ENCODE results near the gene GET4. TPM values are rescaled to one million over a fixed set of nuclear protein-coding genes. Genes with fewer than 3 reads are reported as not detected.
"Not testable (repeated sequence)": the region's sequence is repeated elsewhere in the genome, so short reads cannot be mapped to it uniquely, and the experiment has no call there.

GET4 gene
- total RNA-seq, 1 experiment from 2014 or later, result 50.2 TPM

GRCh38 chr7:926061-927030, 50.0 kb downstream of the GET4 start:
- no peak for DNase-seq (ENCODE audit: low read depth)

- DNase-seq (ENCODE audit: low read depth), result no peak
Measured at GRCh38 chr7:927031-927671, 50.8 kb downstream of the GET4 start.

DNA sequence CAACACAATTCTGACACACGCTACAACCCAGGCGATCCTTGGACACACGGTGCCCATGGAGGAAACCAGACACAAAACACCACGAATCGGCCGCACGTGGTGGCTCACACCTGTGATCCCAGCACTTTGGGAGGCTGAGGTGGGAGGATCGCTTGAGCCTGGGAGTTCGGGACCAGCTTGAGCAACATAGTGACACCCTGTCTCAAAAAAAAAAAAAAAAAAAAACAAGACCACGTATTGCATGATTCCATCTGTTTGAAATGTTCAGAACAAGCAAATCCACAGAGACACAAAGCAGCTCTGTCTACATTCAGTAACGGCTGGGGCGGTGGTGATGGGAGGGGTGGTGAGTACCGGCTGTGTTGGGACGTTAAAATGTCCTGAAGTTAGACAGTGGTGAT, 53.0 kb downstream of the GET4 start:
- DNase-seq (ENCODE audit: low read depth), result no peak

- no peak for DNase-seq (ENCODE audit: low read depth)
Measured at GRCh38 chr7:930975-931758, 54.8 kb downstream of the GET4 start.

GRCh38 chr7:931871-932650, 55.7 kb downstream of the GET4 start:
- no peak for DNase-seq (ENCODE audit: low read depth)

- no peak for DNase-seq (ENCODE audit: low read depth)
Measured at GRCh38 chr7:932651-932975, 56.3 kb downstream of the GET4 start.

DNA sequence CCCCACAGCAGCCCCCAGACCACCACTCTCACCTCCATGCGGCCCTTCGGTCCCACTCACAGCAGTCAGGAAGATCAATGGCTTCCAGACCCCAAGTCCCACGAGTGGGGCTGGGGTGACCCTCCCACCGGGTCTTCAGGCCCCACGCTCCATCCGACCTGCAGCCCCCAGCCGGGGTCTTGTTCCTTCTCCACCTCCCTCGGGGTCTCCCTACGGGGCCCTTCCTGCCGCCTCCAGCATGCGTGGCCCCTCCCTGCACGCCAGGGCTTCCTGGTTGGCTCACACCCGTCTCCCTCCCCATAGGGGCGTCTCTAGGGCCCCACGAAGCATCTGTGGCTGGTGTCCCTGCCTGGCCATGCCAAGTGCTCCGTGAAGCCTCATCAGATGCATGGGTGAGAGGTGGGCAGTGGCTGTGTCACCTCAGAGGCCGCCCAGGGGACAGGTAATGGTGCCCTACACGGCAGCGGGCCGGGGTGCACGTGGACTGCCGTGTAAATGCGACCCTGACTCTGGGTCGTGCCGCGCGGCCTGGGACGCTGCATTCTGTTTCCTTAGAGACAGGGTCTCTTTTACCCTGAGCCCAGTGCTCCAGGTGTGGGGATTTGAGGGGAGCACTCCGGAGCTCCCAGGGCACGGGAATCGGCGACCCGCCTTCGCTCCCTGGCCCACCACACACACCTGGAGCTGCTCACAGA, 58.3 kb downstream of the GET4 start:
- no peak for DNase-seq (ENCODE audit: low read depth)

- no peak for DNase-seq (ENCODE audit: low read depth)
Measured at GRCh38 chr7:935164-935873, 59.0 kb downstream of the GET4 start.

DNA sequence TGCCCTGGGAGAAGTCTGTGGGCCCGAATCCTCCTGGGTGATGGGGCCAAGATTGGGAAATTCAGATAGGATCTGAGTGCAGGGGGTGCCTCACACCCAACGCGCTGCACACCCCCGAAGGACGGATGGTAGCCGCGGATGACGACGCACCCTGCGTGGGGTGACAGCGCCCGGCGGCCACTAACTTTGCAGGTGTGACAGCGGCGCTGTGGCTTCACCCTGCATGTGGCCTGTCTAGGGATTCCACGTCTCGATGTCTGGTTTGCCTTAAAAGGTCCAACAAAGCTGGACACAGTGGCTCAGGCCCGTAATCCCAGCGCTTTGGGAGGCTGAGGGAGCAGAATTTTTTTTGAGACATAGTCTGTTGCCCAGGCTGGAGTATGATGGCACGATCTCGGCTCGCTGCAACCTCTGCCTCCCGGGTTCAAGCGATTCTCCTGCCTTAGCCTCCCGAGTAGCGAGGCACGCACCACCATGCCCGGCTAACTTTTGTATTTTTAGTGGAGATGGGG, 59.6 kb downstream of the GET4 start:
- DNase-seq (ENCODE audit: low read depth), result no peak

GRCh38 chr7:936386-937054, 60.2 kb downstream of the GET4 start:
- peak; percentile 89 for DNase-seq (ENCODE audit: low read depth)

- no peak for DNase-seq (ENCODE audit: low read depth)
Measured at GRCh38 chr7:937856-938484, 61.6 kb downstream of the GET4 start.

GRCh38 chr7:938546-939185, 62.3 kb downstream of the GET4 start:
- no peak for DNase-seq (ENCODE audit: low read depth)

DNA sequence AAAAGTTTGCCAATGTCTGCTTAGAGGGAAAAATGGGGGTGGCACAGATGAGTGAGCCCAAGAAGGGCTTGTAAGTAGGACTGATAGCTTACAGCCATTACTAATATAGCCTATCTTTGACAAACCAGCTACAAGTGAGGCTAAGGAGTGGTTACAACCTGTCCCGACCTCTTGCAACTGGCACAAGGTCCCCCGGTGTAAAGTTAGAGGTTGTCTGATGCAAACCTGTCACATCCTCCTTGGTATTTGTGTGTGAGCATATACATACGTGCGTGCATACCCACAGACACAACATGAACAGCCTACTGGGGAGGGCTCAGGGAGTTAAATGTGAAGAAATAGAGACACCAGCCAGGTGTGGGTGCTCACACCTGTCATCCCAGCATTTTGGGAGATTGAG, 63.5 kb downstream of the GET4 start:
- no peak for DNase-seq (ENCODE audit: low read depth)

GRCh38 chr7:940599-941408, 64.5 kb downstream of the GET4 start:
- no peak for DNase-seq (ENCODE audit: low read depth)

DNA sequence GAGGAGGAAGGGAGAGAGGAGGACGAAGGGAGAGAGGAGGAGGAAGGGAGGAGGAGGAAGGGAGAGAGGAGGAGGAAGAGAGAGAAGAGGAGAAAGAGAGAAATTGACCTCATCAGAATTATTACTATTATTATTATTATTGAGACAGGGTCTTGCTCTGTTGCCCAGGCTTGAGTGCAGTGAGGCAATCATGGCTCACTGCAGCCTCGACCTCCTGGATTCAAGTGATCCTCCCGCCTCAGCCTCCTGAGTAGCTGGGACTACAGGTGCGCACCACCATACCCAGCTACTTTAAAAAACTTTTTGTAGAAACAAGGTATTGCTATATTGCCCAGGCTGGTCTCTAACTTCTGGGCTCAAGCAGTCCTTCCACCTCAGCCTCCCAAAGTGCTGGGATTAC, 67.4 kb downstream of the GET4 start:
- not testable (repeated sequence) for DNase-seq (ENCODE audit: low read depth)

DNA sequence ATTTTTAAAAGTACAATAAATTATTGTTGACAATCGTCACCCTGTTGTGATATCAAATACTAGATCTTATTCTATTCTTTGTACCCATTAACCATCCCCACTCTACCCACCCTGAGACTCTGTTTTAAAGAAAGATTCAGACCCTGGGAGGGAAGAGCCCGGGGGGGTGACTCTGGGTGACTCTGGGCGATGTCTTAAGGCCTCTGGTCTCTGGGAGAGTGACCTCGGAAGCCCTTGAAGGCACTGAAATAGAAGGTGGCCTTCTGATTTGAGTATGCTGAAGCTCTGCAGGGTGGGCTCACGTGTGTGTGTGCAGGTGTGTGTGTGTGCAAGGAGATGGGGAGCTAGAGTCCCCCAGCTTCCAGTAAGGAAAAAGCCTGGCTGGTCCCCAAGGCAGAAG, 68.4 kb downstream of the GET4 start:
- DNase-seq (ENCODE audit: low read depth), result no peak

DNA sequence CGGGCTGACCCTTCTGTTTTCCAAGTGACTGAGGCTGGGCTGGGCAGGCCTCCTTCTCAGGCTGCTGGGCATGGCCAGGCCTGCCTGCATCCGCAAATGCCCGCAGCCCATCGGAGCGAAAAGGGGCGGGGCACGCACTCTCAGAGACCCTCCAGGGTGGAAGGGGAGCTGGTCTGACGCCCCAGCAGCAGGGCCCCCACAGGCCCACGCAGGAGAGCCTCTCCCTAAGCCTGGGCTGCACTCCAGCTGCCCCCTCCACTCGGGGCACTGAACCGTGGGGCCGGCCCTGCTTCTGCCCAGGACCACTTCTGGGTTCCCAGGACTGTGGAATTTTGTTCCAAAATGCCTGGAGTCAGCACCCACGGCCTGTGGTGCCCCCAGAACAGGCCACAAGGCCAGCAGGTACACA, 68.8 kb downstream of the GET4 start:
- DNase-seq (ENCODE audit: low read depth), result no peak
